K562 (cell line): Measurements from ENCODE around the gene GNAL. TPM values are rescaled to one million over a fixed set of nuclear protein-coding genes. Genes with fewer than 3 reads are reported as not detected.

ENCODE experiments used
- ATAC-seq: fragments of 200-7000 bp; cut with Tn5 transposase; 3 replicates; pipeline ENCODE4 v1.9.1; 2020; ENCODE audit warnings: moderate library complexity
- BruUV-seq: library from RNA; stranded (reverse); fragments of 400-500 nt; replicated peaks from 2 replicates; lab custom pipeline; 2021; lab: Mats Ljungman, UMichigan
- CTCF ChIA-PET: fragments of 300-600 bp; formaldehyde crosslinking; extraction: SDS; loops from one replicate; lab custom pipeline; 2021; ENCODE audit warnings: low intra/inter-chr PET ratio; lab: Yijun Ruan, JAX
- POLR2A ChIA-PET: fragments of 300-600, 350-650 bp; sonication (Branson Sonifier 250); formaldehyde crosslinking; extraction: SDS; loops from one replicate; lab custom pipeline; 2021; ENCODE audit warnings: antibody characterized with exemption, inconsistent platforms; lab: Yijun Ruan, JAX
- DNase-seq, 4 experiments: peaks; one replicate each; pipeline versions ENCODE4 v3.0.0 to v3.0.0-alpha.2; 2011 to 2018; ENCODE audit warnings: low spot score in 3 of 4, mixed read lengths in 3 of 4; ENCODE audit errors: extremely low read depth in 1 of 4
- FAIRE-seq: peaks from 2 replicates; lab custom pipeline; 2011; peaks lifted over from hg19 to GRCh38; lab: Jason Lieb, UNC
- H2AFZ ChIP-seq: 2 replicates; pipeline ENCODE4 v1.6.0; 2011; ENCODE audit warnings: low read depth, low read length, control low read depth, inconsistent platforms
- H3K27ac ChIP-seq: fragments of 200-600 bp; 3 replicates; pipeline ENCODE4 v1.8.0; 2011; ENCODE audit warnings: low read depth, mild to moderate bottlenecking, control low read depth, inconsistent platforms, low read length, moderate library complexity, mixed read lengths; ENCODE audit errors: extremely low read depth
- H3K27me3 ChIP-seq, 2 experiments: fragments of 300-600 bp in 1 of 2; 2 replicates in 1 of 2; 3 replicates in 1 of 2; pipeline versions ENCODE4 v1.6.0 to v1.8.0; 2011; ENCODE audit warnings: inconsistent platforms in 2 of 2, low read length in 2 of 2, mild to moderate bottlenecking in 1 of 2, mixed read lengths in 1 of 2, moderate library complexity in 1 of 2; ENCODE audit not compliant: control insufficient read depth in 2 of 2, insufficient read depth in 2 of 2
- H3K36me3 ChIP-seq: fragments of 300-600 bp; 3 replicates; pipeline ENCODE4 v1.8.0; 2011; ENCODE audit warnings: mild to moderate bottlenecking, low read length, inconsistent platforms; ENCODE audit not compliant: control insufficient read depth, insufficient read depth
- H3K4me1 ChIP-seq, 2 experiments: fragments of 200-600 bp in 1 of 2; replicated peaks in 1 of 2; 2 replicates in 1 of 2; 3 replicates in 1 of 2; pipeline versions ENCODE4 v1.5.1 to v1.8.0; 2011; ENCODE audit warnings: inconsistent platforms in 2 of 2, low read length in 2 of 2, mild to moderate bottlenecking in 1 of 2, mixed read lengths in 1 of 2, moderate library complexity in 1 of 2; ENCODE audit not compliant: control insufficient read depth in 2 of 2, insufficient read depth in 2 of 2
- H3K4me2 ChIP-seq: 2 replicates; pipeline ENCODE4 v1.6.1; 2011; ENCODE audit warnings: low read length, control low read depth, inconsistent platforms, mixed read lengths; ENCODE audit not compliant: insufficient read depth
- H3K4me3 ChIP-seq: fragments of 200-600 bp; sonication (generic), shearing (Covaris generic); 2 replicates; pipeline ENCODE4 v1.5.1; 2016; ENCODE audit warnings: control low read depth, inconsistent platforms
- H3K79me2 ChIP-seq: fragments of 200-600 bp; 3 replicates; pipeline ENCODE4 v1.8.0; 2011; ENCODE audit warnings: low read length, inconsistent platforms; ENCODE audit not compliant: control insufficient read depth, insufficient read depth
- H3K9ac ChIP-seq, 2 experiments: 2 replicates each; pipeline versions ENCODE4 v1.6.0 to v1.6.1; 2011; ENCODE audit warnings: low read depth in 2 of 2, low read length in 2 of 2, control low read depth in 1 of 2, inconsistent platforms in 1 of 2, mild to moderate bottlenecking in 1 of 2, mixed read lengths in 1 of 2; ENCODE audit not compliant: insufficient read depth in 1 of 2
- H3K9me1 ChIP-seq: one replicate; pipeline ENCODE4 v1.6.0; 2011; ENCODE audit warnings: inconsistent platforms, mild to moderate bottlenecking, low read length, moderate library complexity; ENCODE audit not compliant: control insufficient read depth, insufficient read depth
- H3K9me3 ChIP-seq: replicated peaks from 2 replicates; pipeline ENCODE4 v1.5.1; 2011; ENCODE audit warnings: low read depth, low read length, inconsistent platforms; ENCODE audit not compliant: control insufficient read depth, insufficient read depth
- H4K20me1 ChIP-seq: replicated peaks from 2 replicates; pipeline ENCODE4 v1.6.1; 2011; ENCODE audit warnings: low read length, inconsistent platforms, mixed read lengths; ENCODE audit not compliant: control insufficient read depth, insufficient read depth
- ELF4 ChIP-seq: fragments of 450-650 bp; formaldehyde crosslinking; IDR thresholded peaks from 2 replicates; pipeline ENCODE4 v1.4.0; 2022; ENCODE audit warnings: missing genetic modification characterization
- MCM3 ChIP-seq: fragments of 450-650 bp; IDR thresholded peaks from 2 replicates; pipeline ENCODE4 v1.6.1; 2016
- PRPF4 ChIP-seq: fragments of 200-400 bp; formaldehyde crosslinking; IDR thresholded peaks from one replicate; pipeline ENCODE4 v1.6.1; 2017; ENCODE audit warnings: low read length, low read depth, mild to moderate bottlenecking; ENCODE audit not compliant: insufficient read depth, poor library complexity, severe bottlenecking
- PTBP1 ChIP-seq: fragments of 200-400 bp; formaldehyde crosslinking; IDR thresholded peaks from 2 replicates; pipeline ENCODE4 v1.6.1; 2017; ENCODE audit warnings: low read depth, low read length
- SIX5 ChIP-seq, 2 experiments: IDR thresholded peaks; 2 replicates each; pipeline ENCODE4 v1.6.1; 2011; ENCODE audit warnings: low read length in 2 of 2, borderline replicate concordance in 1 of 2, low read depth in 1 of 2, mild to moderate bottlenecking in 1 of 2, moderate library complexity in 1 of 2; ENCODE audit not compliant: insufficient read depth in 1 of 2
- ZNF274 ChIP-seq: IDR thresholded peaks from 2 replicates; pipeline ENCODE4 v1.6.1; 2011; ENCODE audit warnings: low read depth, mild to moderate bottlenecking, low read length, moderate library complexity, borderline replicate concordance
- ZNF436 ChIP-seq: fragments of 250-450, 450-650 bp; sonication (Bioruptor Pico); formaldehyde crosslinking; IDR thresholded peaks from 2 replicates; pipeline ENCODE4 v1.7.0; 2020; ENCODE audit warnings: mild to moderate bottlenecking
- WGBS: fragments of 100-300 bp; shearing (Covaris generic); methylation state at CpG from one replicate; pipeline ENCODE4 v1.1.6; 2016; ENCODE audit warnings: low coverage, mixed read lengths; ENCODE audit not compliant: insufficient coverage; ENCODE audit errors: missing lambda C conversion rate; 5-methylcytosine and 5-hydroxymethylcytosine counted together
- in situ Hi-C: fragments of 300-500 bp; cut with MboI; formaldehyde crosslinking; loops from 4 replicates; pipeline ENCODE4 v1.15.0; 2018; ENCODE audit warnings: inconsistent platforms, mixed read lengths
- intact Hi-C: fragments of 100-400 bp; cut with micrococcal nuclease; formaldehyde crosslinking; loops from 2 replicates; pipeline ENCODE4 v1.14.2; 2022
- polyA plus RNA-seq, 8 experiments: library from polyadenylated mRNA; depleted of rRNA in 4 of 8; stranded (reverse) in 5 of 8; unstranded in 3 of 8; fragments of >200 nt; fragmentation: Nextera tagmentation in 2 of 8; fragmentation: Illumina TruSeq in 1 of 8; extraction: Ambion mirVana in 2 of 8; extraction: Trizol in 1 of 8; gene quantifications; 2 replicates each; pipeline versions ENCODE4 v1.2.1 to v1.2.3, GENCODE V29; 2011 to 2014; ENCODE audit warnings: inconsistent platforms in 1 of 8, missing spikeins in 1 of 8
- total RNA-seq, 7 experiments: library from RNA; depleted of rRNA in 6 of 7; stranded (reverse); fragments of >200 nt in 6 of 7; fragmentation: Illumina TruSeq in 2 of 7; extraction: Trizol in 2 of 7; gene quantifications; 2 replicates each; pipeline versions ENCODE4 v1.2.1 to v1.2.3, GENCODE V29; 2011 to 2021; ENCODE audit warnings: low replicate concordance in 1 of 7

Gene GNAL
- total and polyA plus RNA-seq, 9 of the 15 experiments (the other 6 are each of a cell fraction or from before 2014, with no cell fraction given): under 0.01 to 0.10 (median 0.01) TPM; not detected in 5

DNA sequence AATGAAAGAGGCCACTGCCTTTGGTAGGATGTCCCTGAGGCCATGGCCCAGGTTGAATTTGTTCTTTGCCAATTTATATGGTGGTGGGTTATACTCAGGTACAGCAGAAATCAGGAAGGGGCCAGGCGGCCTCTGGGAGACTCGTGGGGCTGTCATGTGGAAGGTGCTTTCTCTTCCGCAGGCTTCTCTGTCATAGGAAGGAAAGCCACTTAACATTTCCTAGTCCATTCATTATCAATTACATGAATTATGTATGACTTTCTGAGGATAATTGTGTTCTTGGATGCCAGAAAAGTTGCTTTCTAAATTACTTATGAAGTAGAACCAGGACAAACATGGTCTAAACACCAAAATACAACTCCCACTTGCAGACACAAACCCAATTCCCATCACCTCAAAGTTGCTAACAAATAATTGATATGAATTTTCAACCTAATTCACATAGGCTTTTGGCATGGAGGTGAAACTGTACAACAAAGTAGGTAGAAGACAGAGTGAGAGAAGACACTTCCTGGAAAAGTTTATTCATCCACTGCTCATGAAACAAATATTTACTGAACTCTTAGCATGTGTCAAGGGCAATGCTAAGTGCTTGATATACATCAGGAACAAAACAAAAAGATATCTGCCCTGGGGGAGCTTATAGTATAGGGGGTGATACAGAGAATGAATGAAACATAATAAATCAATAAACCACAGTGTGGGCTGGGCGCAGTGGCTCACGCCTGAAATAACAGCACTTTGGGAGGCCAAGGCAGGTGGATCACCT, 111.7 kb downstream of the GNAL start:
- Histone ChIP-seq H3K9me1 (no peaks in the 10 kb centered on the region), H3K9me3 (no peaks in the 10 kb centered on the region), H3K4me2 (no peak overlapping the region), H3K79me2 (no peaks in the 10 kb centered on the region), H3K36me3 (no peaks in the 10 kb centered on the region), H3K27ac (no peak overlapping the region), H3K9ac (no peak overlapping the region), H4K20me1 (no peaks in the 10 kb centered on the region), H3K27me3 (peaks cover 18 to 19% of the 10 kb centered on the region in 2 experiments), H3K4me3 (no peak overlapping the region), H2AFZ (no peak overlapping the region), H3K4me1 (no peaks in the 10 kb centered on the region; a peak in 1 of 5 replicates)
- ChIA-PET POLR2A (no interaction called here), CTCF (no interaction called here)
- DNase-seq (no peak), FAIRE-seq (no peak), ATAC-seq (no peak)
- in situ Hi-C loops (no loop called here), intact Hi-C loops (no loop called here)
- no peak for TF ChIP-seq ELF4 (CRISPR knock-in tag)
- no peak for TF ChIP-seq PRPF4
- no peak for TF ChIP-seq ZNF436
- no peak for TF ChIP-seq SIX5 (IDR thresholded peaks at IDR 0.05; ENCODE audit: borderline replicate concordance in 1 of 2, insufficient read depth in 1 of 2, low read depth in 1 of 2, low read length in 2 of 2)
- no peak for TF ChIP-seq PTBP1
- TF ChIP-seq MCM3: no peak
- TF ChIP-seq ZNF274: no peak
- WGBS: 31% methylated on average over 5 of the region's 5 CpGs
- BruUV-seq: no TSS peak
